Ishikawa (cell line): ENCODE data around the gene PRKCD.

Source experiments
- CEBPB ChIP-seq: IDR thresholded peaks from 2 replicates; pipeline ENCODE4 v1.6.1; 2012
- CREB1 ChIP-seq: IDR thresholded peaks from 2 replicates; pipeline ENCODE4 v1.6.1; 2012; ENCODE audit warnings: low read depth
- EGR1 ChIP-seq: IDR thresholded peaks from 2 replicates; pipeline ENCODE4 v1.6.1; 2012
- EP300 ChIP-seq: IDR thresholded peaks from 2 replicates; pipeline ENCODE4 v1.6.1; 2012; ENCODE audit warnings: borderline replicate concordance
- FOXM1 ChIP-seq: IDR thresholded peaks from 2 replicates; pipeline ENCODE4 v1.6.1; 2012; ENCODE audit warnings: low read depth, borderline replicate concordance
- RAD21 ChIP-seq: IDR thresholded peaks from 2 replicates; pipeline ENCODE4 v1.6.1; 2012; ENCODE audit warnings: low read depth
- TAF1 ChIP-seq: IDR thresholded peaks from 2 replicates; pipeline ENCODE4 v1.6.1; 2012; ENCODE audit warnings: low read depth, mild to moderate bottlenecking
- TCF12 ChIP-seq: IDR thresholded peaks from 2 replicates; pipeline ENCODE4 v1.6.1; 2012; ENCODE audit warnings: low read depth
- TEAD4 ChIP-seq: IDR thresholded peaks from 2 replicates; pipeline ENCODE4 v1.6.1; 2012
- YY1 ChIP-seq: IDR thresholded peaks from 2 replicates; pipeline ENCODE4 v1.6.1; 2012; ENCODE audit warnings: low read depth
- TF ChIP-seq, protein P1 (sequence below): IDR thresholded peaks from 2 replicates; pipeline ENCODE4 v1.6.1; 2012; ENCODE audit warnings: low read depth, mild to moderate bottlenecking
- TF ChIP-seq, protein P2 (sequence below): IDR thresholded peaks from 2 replicates; pipeline ENCODE4 v1.6.1; 2012
- TF ChIP-seq, protein P3 (sequence below): IDR thresholded peaks from 2 replicates; pipeline ENCODE4 v1.6.1; 2012

DNA sequence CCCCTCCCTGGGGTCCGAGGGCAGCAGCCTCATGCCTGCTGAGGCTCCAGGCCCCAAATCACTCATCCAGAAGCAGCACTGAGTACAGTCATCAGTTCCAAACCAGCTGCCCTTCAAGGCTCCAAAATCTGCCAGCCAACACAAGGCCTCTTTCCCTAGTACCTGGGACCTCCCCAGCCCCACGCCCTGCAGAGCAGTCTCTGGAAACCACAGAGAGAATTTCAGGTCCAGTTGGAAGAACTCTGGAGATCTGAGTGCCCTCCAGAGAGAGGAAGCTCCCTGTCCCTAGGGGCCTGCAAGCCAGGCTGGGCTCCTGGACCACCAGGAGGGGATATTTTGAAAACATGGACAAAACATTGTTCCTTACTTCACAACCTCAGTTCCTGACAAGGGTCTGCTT lies 68.6 kb downstream of the PRKCD start:
- no peak for TF ChIP-seq CREB1
- TF ChIP-seq, protein P1, sequence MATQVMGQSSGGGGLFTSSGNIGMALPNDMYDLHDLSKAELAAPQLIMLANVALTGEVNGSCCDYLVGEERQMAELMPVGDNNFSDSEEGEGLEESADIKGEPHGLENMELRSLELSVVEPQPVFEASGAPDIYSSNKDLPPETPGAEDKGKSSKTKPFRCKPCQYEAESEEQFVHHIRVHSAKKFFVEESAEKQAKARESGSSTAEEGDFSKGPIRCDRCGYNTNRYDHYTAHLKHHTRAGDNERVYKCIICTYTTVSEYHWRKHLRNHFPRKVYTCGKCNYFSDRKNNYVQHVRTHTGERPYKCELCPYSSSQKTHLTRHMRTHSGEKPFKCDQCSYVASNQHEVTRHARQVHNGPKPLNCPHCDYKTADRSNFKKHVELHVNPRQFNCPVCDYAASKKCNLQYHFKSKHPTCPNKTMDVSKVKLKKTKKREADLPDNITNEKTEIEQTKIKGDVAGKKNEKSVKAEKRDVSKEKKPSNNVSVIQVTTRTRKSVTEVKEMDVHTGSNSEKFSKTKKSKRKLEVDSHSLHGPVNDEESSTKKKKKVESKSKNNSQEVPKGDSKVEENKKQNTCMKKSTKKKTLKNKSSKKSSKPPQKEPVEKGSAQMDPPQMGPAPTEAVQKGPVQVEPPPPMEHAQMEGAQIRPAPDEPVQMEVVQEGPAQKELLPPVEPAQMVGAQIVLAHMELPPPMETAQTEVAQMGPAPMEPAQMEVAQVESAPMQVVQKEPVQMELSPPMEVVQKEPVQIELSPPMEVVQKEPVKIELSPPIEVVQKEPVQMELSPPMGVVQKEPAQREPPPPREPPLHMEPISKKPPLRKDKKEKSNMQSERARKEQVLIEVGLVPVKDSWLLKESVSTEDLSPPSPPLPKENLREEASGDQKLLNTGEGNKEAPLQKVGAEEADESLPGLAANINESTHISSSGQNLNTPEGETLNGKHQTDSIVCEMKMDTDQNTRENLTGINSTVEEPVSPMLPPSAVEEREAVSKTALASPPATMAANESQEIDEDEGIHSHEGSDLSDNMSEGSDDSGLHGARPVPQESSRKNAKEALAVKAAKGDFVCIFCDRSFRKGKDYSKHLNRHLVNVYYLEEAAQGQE = no peak
- no peak for TF ChIP-seq EP300
- TF ChIP-seq, protein P2, sequence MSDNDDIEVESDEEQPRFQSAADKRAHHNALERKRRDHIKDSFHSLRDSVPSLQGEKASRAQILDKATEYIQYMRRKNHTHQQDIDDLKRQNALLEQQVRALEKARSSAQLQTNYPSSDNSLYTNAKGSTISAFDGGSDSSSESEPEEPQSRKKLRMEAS = no peak
- no peak for TF ChIP-seq EGR1
- no peak for TF ChIP-seq RAD21
- no peak for TF ChIP-seq CEBPB
- TF ChIP-seq TCF12 = no peak
- TF ChIP-seq TAF1 = no peak
- TF ChIP-seq FOXM1 = no peak
- TF ChIP-seq TEAD4 = no peak
- no peak for TF ChIP-seq YY1
- TF ChIP-seq, protein P3, sequence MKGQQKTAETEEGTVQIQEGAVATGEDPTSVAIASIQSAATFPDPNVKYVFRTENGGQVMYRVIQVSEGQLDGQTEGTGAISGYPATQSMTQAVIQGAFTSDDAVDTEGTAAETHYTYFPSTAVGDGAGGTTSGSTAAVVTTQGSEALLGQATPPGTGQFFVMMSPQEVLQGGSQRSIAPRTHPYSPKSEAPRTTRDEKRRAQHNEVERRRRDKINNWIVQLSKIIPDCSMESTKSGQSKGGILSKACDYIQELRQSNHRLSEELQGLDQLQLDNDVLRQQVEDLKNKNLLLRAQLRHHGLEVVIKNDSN = no peak
